ENCODE data around the gene GSE1. TPM values are rescaled to one million over a fixed set of nuclear protein-coding genes. Genes with fewer than 3 reads are reported as not detected.
A peak's percentile ranks its signal among the peaks of the same experiment; 100 is the strongest.

The GSE1 gene
- total and polyA plus RNA-seq, 9 of the 15 experiments (the other 6 are each of a cell fraction or from before 2014, with no cell fraction given), result 12.2 to 244 (median 57.9) TPM

DNA sequence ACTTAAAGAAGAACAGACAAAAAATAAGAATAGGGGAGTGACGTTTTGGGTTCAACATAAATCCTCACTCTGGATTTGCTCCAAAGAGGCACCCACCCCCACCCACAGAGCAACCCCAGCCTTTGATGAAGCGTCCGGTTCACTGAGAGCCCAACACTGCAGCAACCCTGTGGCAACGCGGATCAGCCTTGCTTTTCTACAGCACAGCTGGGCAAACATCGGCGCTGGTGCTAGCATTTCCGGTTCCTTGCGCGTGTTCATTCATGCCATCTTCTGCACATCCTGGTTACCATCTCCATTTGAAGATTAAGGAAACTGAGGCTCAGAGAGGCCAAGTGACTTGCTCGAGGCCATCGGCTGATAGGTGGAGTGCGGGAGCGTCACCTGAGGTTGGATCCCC is 84.3 kb downstream of the GSE1 start (continued):
- no peak for TF ChIP-seq PRPF4 (IDR thresholded peaks at IDR 0.05; ENCODE audit: insufficient read depth, low read depth, low read length, poor library complexity, severe bottlenecking)
- TF ChIP-seq SMARCE1 (IDR thresholded peaks at IDR 0.05), result no peak
- TF ChIP-seq ZNF282 (CRISPR knock-in tag; IDR thresholded peaks at IDR 0.05), result no peak
- TF ChIP-seq HDGF (IDR thresholded peaks at IDR 0.05), result no peak
- TF ChIP-seq SMAD2 (IDR thresholded peaks at IDR 0.05; ENCODE audit: low read depth, low read length), result no peak

DNA sequence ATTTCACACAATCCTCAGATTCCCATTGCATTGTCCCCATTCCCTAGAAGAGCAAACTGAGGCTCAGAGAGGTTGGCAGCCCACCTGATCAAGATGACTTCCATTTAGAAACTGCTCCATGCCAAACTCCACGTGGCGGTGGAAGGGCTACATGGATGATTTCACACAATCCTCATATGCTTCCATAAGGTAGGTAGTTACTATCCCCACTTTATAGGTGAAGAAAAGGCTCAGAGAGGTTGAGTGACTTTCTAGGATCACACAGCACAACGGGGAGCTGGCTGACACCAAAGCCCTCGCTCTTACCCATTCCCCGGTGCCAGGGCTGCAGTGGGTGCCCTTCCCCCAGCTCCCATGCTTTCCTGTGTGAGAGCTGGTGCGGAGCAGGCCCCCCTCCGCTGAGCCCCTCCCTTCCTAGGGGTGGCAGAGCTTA is 85.4 kb downstream of the GSE1 start:
- CTCF ChIA-PET (ENCODE audit: low intra/inter-chr PET ratio), result interaction anchor here (0.5 kb wide), 1 partner anchor 16 kb away, joined by 5 read pairs; no protein-coding TSS in a partner anchor
- in situ Hi-C loops (cut with MboI), result no loop called here
- H2AFZ ChIP-seq (ENCODE audit: low read depth, low read length), result peak overlapping the region; percentile 90
- 0 out of 2 replicates have a peak, but pooled peaks have one; percentile 58 for TF ChIP-seq HDAC2 (IDR thresholded peaks at IDR 0.05)
- TF ChIP-seq, protein P1, sequence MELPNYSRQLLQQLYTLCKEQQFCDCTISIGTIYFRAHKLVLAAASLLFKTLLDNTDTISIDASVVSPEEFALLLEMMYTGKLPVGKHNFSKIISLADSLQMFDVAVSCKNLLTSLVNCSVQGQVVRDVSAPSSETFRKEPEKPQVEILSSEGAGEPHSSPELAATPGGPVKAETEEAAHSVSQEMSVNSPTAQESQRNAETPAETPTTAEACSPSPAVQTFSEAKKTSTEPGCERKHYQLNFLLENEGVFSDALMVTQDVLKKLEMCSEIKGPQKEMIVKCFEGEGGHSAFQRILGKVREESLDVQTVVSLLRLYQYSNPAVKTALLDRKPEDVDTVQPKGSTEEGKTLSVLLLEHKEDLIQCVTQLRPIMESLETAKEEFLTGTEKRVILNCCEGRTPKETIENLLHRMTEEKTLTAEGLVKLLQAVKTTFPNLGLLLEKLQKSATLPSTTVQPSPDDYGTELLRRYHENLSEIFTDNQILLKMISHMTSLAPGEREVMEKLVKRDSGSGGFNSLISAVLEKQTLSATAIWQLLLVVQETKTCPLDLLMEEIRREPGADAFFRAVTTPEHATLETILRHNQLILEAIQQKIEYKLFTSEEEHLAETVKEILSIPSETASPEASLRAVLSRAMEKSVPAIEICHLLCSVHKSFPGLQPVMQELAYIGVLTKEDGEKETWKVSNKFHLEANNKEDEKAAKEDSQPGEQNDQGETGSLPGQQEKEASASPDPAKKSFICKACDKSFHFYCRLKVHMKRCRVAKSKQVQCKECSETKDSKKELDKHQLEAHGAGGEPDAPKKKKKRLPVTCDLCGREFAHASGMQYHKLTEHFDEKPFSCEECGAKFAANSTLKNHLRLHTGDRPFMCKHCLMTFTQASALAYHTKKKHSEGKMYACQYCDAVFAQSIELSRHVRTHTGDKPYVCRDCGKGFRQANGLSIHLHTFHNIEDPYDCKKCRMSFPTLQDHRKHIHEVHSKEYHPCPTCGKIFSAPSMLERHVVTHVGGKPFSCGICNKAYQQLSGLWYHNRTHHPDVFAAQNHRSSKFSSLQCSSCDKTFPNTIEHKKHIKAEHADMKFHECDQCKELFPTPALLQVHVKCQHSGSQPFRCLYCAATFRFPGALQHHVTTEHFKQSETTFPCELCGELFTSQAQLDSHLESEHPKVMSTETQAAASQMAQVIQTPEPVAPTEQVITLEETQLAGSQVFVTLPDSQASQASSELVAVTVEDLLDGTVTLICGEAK (IDR thresholded peaks at IDR 0.05), result no peak
- TF ChIP-seq, protein P1 (CRISPR knock-in tag; IDR thresholded peaks at IDR 0.05), result no peak
- no peak for TF ChIP-seq MAFF (IDR thresholded peaks at IDR 0.05; ENCODE audit: low read length)
- peak; percentile 50 for TF ChIP-seq BRD9 (IDR thresholded peaks at IDR 0.05; ENCODE audit: low read depth, partially characterized antibody)
- no peak for TF ChIP-seq MEF2D (tag; conservative IDR thresholded peaks at IDR 0.05; ENCODE audit: low read depth)
- peak; percentile 91 for TF ChIP-seq BCOR (IDR thresholded peaks at IDR 0.05)
- peak; percentile 60; the same call in 1 of the 2 replicates for TF ChIP-seq ADNP (tag; IDR thresholded peaks at IDR 0.05)
- TF ChIP-seq ZNF212 (CRISPR knock-in tag; IDR thresholded peaks at IDR 0.05), result no peak

More for the DNA sequence above, 85.4 kb downstream of the GSE1 start:
- Histone ChIP-seq H3K27ac (ENCODE audit: extremely low read depth, low read depth, low read length) (peak overlapping the region; percentile 32; the same call in 1 of the 3 replicates), H3K9ac (ENCODE audit: insufficient read depth in 1 of 2, low read depth in 2 of 2, low read length in 2 of 2) (peak overlapping the region; percentile 13 to 83; a peak in 3 of 4 replicates), H4K20me1 (replicated peaks; ENCODE audit: control insufficient read depth, insufficient read depth, low read length) (0 out of 2 replicates have a peak, but pooled peaks cover 2% of the 10 kb centered on the region), H3K4me1 (replicated peaks in 1 of 2; ENCODE audit: control insufficient read depth in 2 of 2, insufficient read depth in 2 of 2, low read length in 2 of 2) (peaks cover 13 to 25% of the 10 kb centered on the region in 2 experiments), H3K9me1 (ENCODE audit: control insufficient read depth, insufficient read depth, low read length) (peaks cover 3% of the 10 kb centered on the region), H3K9me3 (replicated peaks; ENCODE audit: control insufficient read depth, insufficient read depth, low read depth, low read length) (peaks cover 5% of the 10 kb centered on the region), H3K27me3 (ENCODE audit: control insufficient read depth in 2 of 2, insufficient read depth in 2 of 2, low read length in 2 of 2) (peaks cover 12 to 36% of the 10 kb centered on the region in 2 experiments; a peak in 4 of 5 replicates), H3K4me2 (ENCODE audit: insufficient read depth, low read length) (peak overlapping the region; percentile 61), H3K4me3 (no peak overlapping the region), H3K79me2 (ENCODE audit: control insufficient read depth, insufficient read depth, low read length) (no peaks in the 10 kb centered on the region), H3K36me3 (ENCODE audit: control insufficient read depth, insufficient read depth, low read length) (no peaks in the 10 kb centered on the region)
- no peak for DNase-seq (ENCODE audit: extremely low read depth in 1 of 4, low spot score in 3 of 4)
- 38% methylated on average over 7 of the region's 7 CpGs for WGBS (ENCODE audit: insufficient coverage, low coverage, missing lambda C conversion rate)
- intact Hi-C loops (cut with micrococcal nuclease), result no loop called here
- BruUV-seq (replicated peaks), result no TSS peak
- ATAC-seq, result no peak
- FAIRE-seq, result no peak
- POLR2A ChIA-PET, result interaction anchor here (0.8 to 1.3 kb wide), 3 partner anchors 20 to 125 kb away, joined by 3 read pairs; no protein-coding TSS in a partner anchor
